Keratinocyte (primary cell): Measurements from ENCODE around the gene SWI5. TPM values are rescaled to one million over a fixed set of nuclear protein-coding genes. Genes with fewer than 3 reads are reported as not detected.

Experiments
- DNase-seq: peaks from one replicate; pipeline ENCODE4 v3.0.0-alpha.2; 2011; ENCODE audit warnings: low read depth, missing footprints, low spot score
- FAIRE-seq: peaks from 2 replicates; lab custom pipeline; 2011; peaks lifted over from hg19 to GRCh38; lab: Jason Lieb, UNC
- H2AFZ ChIP-seq: 2 replicates; pipeline ENCODE4 v1.6.0; 2012; ENCODE audit warnings: low read length, control low read depth, inconsistent platforms; ENCODE audit not compliant: control insufficient read depth
- H3K27ac ChIP-seq: 2 replicates; pipeline ENCODE4 v1.5.1; 2011; ENCODE audit warnings: low read length; ENCODE audit not compliant: control insufficient read depth, insufficient read depth
- H3K27me3 ChIP-seq: 3 replicates; pipeline ENCODE4 v1.6.0; 2011; ENCODE audit warnings: low read length; ENCODE audit not compliant: control insufficient read depth, insufficient read depth; ENCODE audit errors: extremely low read depth
- H3K36me3 ChIP-seq, 2 experiments: 2 replicates in 1 of 2; 3 replicates in 1 of 2; pipeline ENCODE4 v1.5.1; 2011; ENCODE audit warnings: low read length in 2 of 2, mild to moderate bottlenecking in 1 of 2; ENCODE audit not compliant: control insufficient read depth in 2 of 2, insufficient read depth in 2 of 2; ENCODE audit errors: extremely low read depth in 1 of 2
- H3K4me1 ChIP-seq: 3 replicates; pipeline ENCODE4 v1.5.1; 2011; ENCODE audit warnings: low read length; ENCODE audit not compliant: control insufficient read depth, insufficient read depth; ENCODE audit errors: extremely low read depth
- H3K4me2 ChIP-seq: 3 replicates; pipeline ENCODE4 v1.6.0; 2011; ENCODE audit warnings: low read depth, low read length; ENCODE audit not compliant: control insufficient read depth, insufficient read depth; ENCODE audit errors: extremely low read depth
- H3K4me3 ChIP-seq, 3 experiments: fragments of 200-600 bp in 1 of 3; sonication (generic) in 1 of 3; 2 replicates in 2 of 3; 3 replicates in 1 of 3; pipeline ENCODE4 v1.5.1; 2011 to 2016; ENCODE audit warnings: low read length in 3 of 3, mild to moderate bottlenecking in 3 of 3, control low read depth in 2 of 3, inconsistent platforms in 1 of 3, low read depth in 1 of 3, mixed read lengths in 1 of 3, mixed run types in 1 of 3, moderate library complexity in 1 of 3; ENCODE audit not compliant: control insufficient read depth in 2 of 3, insufficient read depth in 2 of 3; ENCODE audit errors: extremely low read depth in 1 of 3
- H3K79me2 ChIP-seq: 2 replicates; pipeline ENCODE4 v1.6.0; 2012; ENCODE audit warnings: low read length; ENCODE audit not compliant: control insufficient read depth, insufficient read depth
- H3K9ac ChIP-seq: 3 replicates; pipeline ENCODE4 v1.6.0; 2011; ENCODE audit warnings: low read length; ENCODE audit not compliant: control insufficient read depth, insufficient read depth; ENCODE audit errors: extremely low read depth
- H3K9me1 ChIP-seq: 3 replicates; pipeline ENCODE4 v1.6.0; 2011; ENCODE audit warnings: low read length; ENCODE audit not compliant: control insufficient read depth, insufficient read depth; ENCODE audit errors: extremely low read depth
- H3K9me3 ChIP-seq: 2 replicates; pipeline ENCODE4 v1.5.1; 2012; ENCODE audit warnings: low read depth, low read length; ENCODE audit not compliant: control insufficient read depth
- H4K20me1 ChIP-seq: 3 replicates; pipeline ENCODE4 v1.6.0; 2011; ENCODE audit warnings: low read length; ENCODE audit not compliant: control insufficient read depth, insufficient read depth; ENCODE audit errors: extremely low read depth
- EZH2 ChIP-seq: IDR thresholded peaks from one replicate; pipeline ENCODE4 v1.6.1; 2012; ENCODE audit warnings: inconsistent platforms, mild to moderate bottlenecking, low read length, moderate library complexity
- dilution Hi-C: fragments of 300-500 bp; cut with MboI; formaldehyde crosslinking; loops from one replicate; pipeline ENCODE4 v1.7.0; 2020; ENCODE audit warnings: low sequenced_read_pairs; ENCODE audit not compliant: extremely low pct_ligation_motif_present
- polyA plus RNA-seq, 5 experiments: library from polyadenylated mRNA; depleted of rRNA in 3 of 5; stranded (reverse) in 3 of 5; stranded (forward) in 1 of 5; unstranded in 1 of 5; fragments of >200 nt; gene quantifications; 1 replicate in 1 of 5; 2 replicates in 3 of 5; 3 replicates in 1 of 5; pipeline versions ENCODE4 v1.2.1 to v1.2.3, GENCODE V29; 2011 to 2012; ENCODE audit warnings: missing spikeins in 2 of 5, low read depth in 1 of 5, low replicate concordance in 1 of 5
- TF ChIP-seq, protein P1 (sequence below), 3 experiments: IDR thresholded peaks in 1 of 3; conservative IDR thresholded peaks in 1 of 3; optimal IDR thresholded peaks in 1 of 3; 2 replicates in 2 of 3; 3 replicates in 1 of 3; pipeline versions ENCODE3 to v1.5.1; 2011; ENCODE audit warnings: low read length in 3 of 3, mild to moderate bottlenecking in 3 of 3, moderate library complexity in 2 of 3, control low read depth in 1 of 3, inconsistent platforms in 1 of 3; ENCODE audit not compliant: insufficient read depth in 2 of 3; ENCODE audit errors: extremely low read depth in 1 of 3

Gene SWI5
- polyA plus RNA-seq, 1 donor (not counting 4 experiments of a cell fraction or from before 2014, with no cell fraction given): 39.4 TPM

DNA sequence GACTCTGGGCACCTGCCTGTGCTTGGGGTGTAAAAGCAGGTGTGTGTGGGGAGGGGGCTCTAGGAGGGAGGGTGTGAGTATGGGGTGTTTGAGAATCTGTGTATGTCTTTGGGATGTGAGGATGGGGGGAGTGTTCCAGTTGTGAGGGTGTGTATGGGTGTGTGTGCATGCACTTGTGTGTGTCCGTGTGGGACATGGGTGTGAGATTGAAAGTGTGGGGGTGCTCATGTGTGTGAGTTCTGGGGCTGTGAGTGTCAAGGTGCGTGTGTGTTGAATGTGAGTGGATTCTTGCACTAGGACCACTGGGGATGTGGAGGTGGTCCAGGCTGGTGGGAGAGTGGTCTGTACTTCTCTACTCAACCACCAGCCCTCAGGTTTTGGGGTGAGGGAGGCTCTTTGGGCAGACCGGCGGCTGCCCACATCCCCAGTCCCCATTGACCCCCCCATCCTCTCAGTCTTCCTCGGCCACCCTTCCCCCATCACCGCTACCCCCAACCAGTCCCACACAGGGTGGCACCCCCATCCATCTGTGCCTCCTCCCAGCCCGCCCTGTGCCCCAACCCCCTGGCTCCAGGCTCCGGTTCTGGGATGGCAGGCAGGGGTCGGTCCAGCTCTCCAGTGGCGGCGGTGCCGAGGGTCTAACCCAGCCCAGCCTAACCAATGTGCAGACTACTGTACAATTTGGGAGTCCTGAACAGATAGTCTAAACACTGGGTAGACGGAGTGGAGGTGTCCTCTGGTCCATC is 31.8 kb upstream of the SWI5 start:
- Histone ChIP-seq H3K4me3 (no peak overlapping the region), H4K20me1 (no peaks in the 10 kb centered on the region), H3K9ac (no peak overlapping the region), H3K27ac (no peak overlapping the region), H3K9me3 (no peaks in the 10 kb centered on the region), H3K4me2 (no peak overlapping the region), H3K79me2 (no peaks in the 10 kb centered on the region), H2AFZ (no peak overlapping the region), H3K36me3 (no peaks in the 10 kb centered on the region), H3K9me1 (no peaks in the 10 kb centered on the region), H3K4me1 (no peaks in the 10 kb centered on the region), H3K27me3 (no peaks in the 10 kb centered on the region)
- no peak for FAIRE-seq
- dilution Hi-C loops: no loop called here
- TF ChIP-seq EZH2: no peak
- TF ChIP-seq, protein P1, sequence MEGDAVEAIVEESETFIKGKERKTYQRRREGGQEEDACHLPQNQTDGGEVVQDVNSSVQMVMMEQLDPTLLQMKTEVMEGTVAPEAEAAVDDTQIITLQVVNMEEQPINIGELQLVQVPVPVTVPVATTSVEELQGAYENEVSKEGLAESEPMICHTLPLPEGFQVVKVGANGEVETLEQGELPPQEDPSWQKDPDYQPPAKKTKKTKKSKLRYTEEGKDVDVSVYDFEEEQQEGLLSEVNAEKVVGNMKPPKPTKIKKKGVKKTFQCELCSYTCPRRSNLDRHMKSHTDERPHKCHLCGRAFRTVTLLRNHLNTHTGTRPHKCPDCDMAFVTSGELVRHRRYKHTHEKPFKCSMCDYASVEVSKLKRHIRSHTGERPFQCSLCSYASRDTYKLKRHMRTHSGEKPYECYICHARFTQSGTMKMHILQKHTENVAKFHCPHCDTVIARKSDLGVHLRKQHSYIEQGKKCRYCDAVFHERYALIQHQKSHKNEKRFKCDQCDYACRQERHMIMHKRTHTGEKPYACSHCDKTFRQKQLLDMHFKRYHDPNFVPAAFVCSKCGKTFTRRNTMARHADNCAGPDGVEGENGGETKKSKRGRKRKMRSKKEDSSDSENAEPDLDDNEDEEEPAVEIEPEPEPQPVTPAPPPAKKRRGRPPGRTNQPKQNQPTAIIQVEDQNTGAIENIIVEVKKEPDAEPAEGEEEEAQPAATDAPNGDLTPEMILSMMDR (optimal IDR thresholded peaks at IDR 0.05 in 1 of 3, IDR thresholded peaks at IDR 0.05 in 1 of 3, conservative IDR thresholded peaks at IDR 0.05 in 1 of 3; ENCODE audit: extremely low read depth in 1 of 3, insufficient read depth in 2 of 3, low read length in 3 of 3): no peak
- DNase-seq: no peak

DNA sequence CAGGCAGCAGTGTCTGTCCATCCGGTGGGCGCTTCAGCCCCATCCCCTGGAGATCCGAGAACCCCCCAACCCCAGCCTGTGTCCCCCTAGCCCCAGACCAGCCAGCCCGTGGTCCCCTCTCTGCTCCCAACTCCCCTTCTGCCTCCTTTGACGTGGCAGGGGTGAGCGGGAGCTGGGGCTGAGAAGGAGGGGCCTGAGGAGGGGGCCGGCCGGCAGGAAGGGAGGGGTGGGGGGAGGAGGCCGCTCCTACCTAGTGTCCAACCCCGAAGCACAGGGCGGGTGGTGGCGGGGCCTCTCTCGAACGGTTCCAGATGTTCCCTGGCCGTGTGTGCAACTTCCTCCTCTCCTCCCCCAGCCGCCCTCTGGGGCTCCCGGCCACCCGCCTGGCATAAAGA is 31.2 kb upstream of the SWI5 start:
- Histone ChIP-seq H3K4me3 (no peak overlapping the region), H3K27me3 (no peaks in the 10 kb centered on the region), H3K36me3 (no peaks in the 10 kb centered on the region), H3K27ac (no peak overlapping the region), H3K9me1 (no peaks in the 10 kb centered on the region), H3K79me2 (no peaks in the 10 kb centered on the region), H3K4me2 (no peak overlapping the region), H4K20me1 (no peaks in the 10 kb centered on the region), H2AFZ (no peak overlapping the region), H3K4me1 (no peaks in the 10 kb centered on the region), H3K9me3 (no peaks in the 10 kb centered on the region), H3K9ac (no peak overlapping the region)
- TF ChIP-seq, protein P1 (optimal IDR thresholded peaks at IDR 0.05 in 1 of 3, IDR thresholded peaks at IDR 0.05 in 1 of 3, conservative IDR thresholded peaks at IDR 0.05 in 1 of 3; ENCODE audit: extremely low read depth in 1 of 3, insufficient read depth in 2 of 3, low read length in 3 of 3): no peak
- no peak for TF ChIP-seq EZH2
- dilution Hi-C loops: no loop called here
- FAIRE-seq (no peak), DNase-seq (no peak)
